ENCODE results near the gene MSANTD2. TPM values are rescaled to one million over a fixed set of nuclear protein-coding genes. Genes with fewer than 3 reads are reported as not detected.

MSANTD2 gene
- total RNA-seq, 4 donors from 2014 or later = 5.2 to 16.4 (median 6.7) TPM

DNA sequence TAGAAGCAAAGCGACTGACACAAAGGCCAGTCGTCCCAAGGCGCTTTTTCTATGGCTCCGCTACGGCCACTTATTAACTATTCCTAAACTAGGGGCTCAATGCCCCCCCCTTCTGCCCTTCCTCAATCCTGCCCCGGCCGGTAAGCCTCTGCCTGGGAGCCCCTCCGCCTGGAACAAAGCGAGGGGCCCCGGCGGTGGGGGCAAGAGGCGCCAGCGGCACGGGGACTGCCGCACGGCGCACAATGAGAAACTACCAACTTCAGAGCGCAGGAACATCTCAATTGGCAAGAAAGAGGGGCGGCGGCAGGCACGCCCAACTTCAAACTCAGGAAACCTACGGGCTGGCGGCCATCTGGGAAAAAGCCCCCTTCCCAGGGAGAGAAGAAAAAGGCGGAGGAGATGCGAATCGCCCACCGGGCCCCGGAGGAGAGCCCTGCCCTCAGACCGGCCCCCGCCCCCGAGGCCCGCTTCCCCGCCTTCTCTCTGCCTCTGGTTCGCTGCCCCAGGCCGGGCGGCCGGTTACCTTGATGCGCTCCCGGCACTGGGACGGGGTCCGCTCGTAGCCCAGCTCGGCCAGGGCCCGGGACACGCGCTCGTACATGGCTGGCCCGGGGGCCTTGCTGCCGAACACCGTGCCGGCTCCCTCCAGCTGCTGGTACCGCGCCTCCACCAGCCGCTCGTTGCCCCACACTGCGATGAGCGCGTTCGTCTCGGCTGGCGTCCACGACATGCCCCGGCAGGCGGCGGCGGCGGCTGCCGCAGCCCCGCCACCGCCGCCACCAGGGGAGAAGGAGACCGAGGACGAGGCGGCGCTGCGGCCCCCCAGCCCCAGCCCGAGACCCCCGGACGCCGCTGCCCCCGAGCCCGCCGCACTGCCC, 619 bp downstream of the MSANTD2 start:
- TF ChIP-seq, protein P1, sequence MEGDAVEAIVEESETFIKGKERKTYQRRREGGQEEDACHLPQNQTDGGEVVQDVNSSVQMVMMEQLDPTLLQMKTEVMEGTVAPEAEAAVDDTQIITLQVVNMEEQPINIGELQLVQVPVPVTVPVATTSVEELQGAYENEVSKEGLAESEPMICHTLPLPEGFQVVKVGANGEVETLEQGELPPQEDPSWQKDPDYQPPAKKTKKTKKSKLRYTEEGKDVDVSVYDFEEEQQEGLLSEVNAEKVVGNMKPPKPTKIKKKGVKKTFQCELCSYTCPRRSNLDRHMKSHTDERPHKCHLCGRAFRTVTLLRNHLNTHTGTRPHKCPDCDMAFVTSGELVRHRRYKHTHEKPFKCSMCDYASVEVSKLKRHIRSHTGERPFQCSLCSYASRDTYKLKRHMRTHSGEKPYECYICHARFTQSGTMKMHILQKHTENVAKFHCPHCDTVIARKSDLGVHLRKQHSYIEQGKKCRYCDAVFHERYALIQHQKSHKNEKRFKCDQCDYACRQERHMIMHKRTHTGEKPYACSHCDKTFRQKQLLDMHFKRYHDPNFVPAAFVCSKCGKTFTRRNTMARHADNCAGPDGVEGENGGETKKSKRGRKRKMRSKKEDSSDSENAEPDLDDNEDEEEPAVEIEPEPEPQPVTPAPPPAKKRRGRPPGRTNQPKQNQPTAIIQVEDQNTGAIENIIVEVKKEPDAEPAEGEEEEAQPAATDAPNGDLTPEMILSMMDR (IDR thresholded peaks at IDR 0.05) = no peak
- TF ChIP-seq POLR2A (IDR thresholded peaks at IDR 0.05) = no peak
- Histone ChIP-seq H3K4me1 (peaks cover 13 to 45% (median 20%) of the 10 kb centered on the region in 3 donors), H3K36me3 (no peaks in the 10 kb centered on the region), H3K27ac (peak overlapping the region; percentile 95 to 99 (median 98)), H3K27me3 (no peaks in the 10 kb centered on the region), H3K9me3 (no peaks in the 10 kb centered on the region), H3K4me3 (peak overlapping the region; percentile 88 to 99 (median 94))
- intact Hi-C loops (cut with DNase I) = no loop called here
- 0 to 1% methylated on average over 5 to 15 of the region's 83 CpGs for WGBS, 2 donors
- DNase-seq = no peak

DNA sequence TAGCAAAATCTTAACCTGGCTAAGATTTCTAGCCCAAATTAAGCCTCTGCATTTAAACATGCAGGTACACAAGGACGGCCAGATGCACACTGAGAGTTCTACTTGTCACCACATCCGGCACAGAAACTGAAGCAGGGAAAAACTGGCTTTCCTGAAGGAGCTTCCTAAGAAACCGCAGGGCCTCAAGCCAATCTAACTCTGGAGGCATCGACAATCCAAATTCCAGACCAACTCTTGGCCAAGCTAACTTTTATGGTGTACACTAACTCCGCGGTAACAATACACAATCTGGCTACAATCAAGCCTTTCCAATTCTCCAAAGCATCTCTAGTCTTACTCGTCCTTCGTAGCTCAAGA, 1.2 kb downstream of the MSANTD2 start:
- DNase-seq = no peak
- no peaks in the 10 kb centered on the region for H3K9me3 ChIP-seq
- peaks cover 13 to 46% (median 20%) of the 10 kb centered on the region in 3 donors for H3K4me1 ChIP-seq
- no peaks in the 10 kb centered on the region for H3K36me3 ChIP-seq
- peak overlapping the region; percentile 95 to 99 (median 98) for H3K27ac ChIP-seq
- TF ChIP-seq POLR2A (IDR thresholded peaks at IDR 0.05) = no peak
- TF ChIP-seq, protein P1 (IDR thresholded peaks at IDR 0.05) = no peak
- 0 to 1% methylated on average over 8 of the region's 8 CpGs for WGBS, 2 donors
- H3K27me3 ChIP-seq = no peaks in the 10 kb centered on the region
- peak overlapping the region; percentile 88 to 99 (median 94) for H3K4me3 ChIP-seq
- intact Hi-C loops (cut with DNase I) = no loop called here

GRCh38 chr11:124796312-124796711, 3.9 kb downstream of the MSANTD2 start:
- Histone ChIP-seq H3K4me3 (no peak overlapping the region), H3K9me3 (no peaks in the 10 kb centered on the region), H3K27ac (no peak overlapping the region), H3K4me1 (peaks cover 10 to 47% (median 15%) of the 10 kb centered on the region in 3 donors), H3K36me3 (no peaks in the 10 kb centered on the region), H3K27me3 (no peaks in the 10 kb centered on the region)
- WGBS, 2 donors = 87 to 89% methylated on average over 3 of the region's 3 CpGs
- TF ChIP-seq, protein P1 (IDR thresholded peaks at IDR 0.05) = no peak
- TF ChIP-seq POLR2A (IDR thresholded peaks at IDR 0.05) = no peak
- intact Hi-C loops (cut with DNase I) = no loop called here
- DNase-seq = no peak

DNA sequence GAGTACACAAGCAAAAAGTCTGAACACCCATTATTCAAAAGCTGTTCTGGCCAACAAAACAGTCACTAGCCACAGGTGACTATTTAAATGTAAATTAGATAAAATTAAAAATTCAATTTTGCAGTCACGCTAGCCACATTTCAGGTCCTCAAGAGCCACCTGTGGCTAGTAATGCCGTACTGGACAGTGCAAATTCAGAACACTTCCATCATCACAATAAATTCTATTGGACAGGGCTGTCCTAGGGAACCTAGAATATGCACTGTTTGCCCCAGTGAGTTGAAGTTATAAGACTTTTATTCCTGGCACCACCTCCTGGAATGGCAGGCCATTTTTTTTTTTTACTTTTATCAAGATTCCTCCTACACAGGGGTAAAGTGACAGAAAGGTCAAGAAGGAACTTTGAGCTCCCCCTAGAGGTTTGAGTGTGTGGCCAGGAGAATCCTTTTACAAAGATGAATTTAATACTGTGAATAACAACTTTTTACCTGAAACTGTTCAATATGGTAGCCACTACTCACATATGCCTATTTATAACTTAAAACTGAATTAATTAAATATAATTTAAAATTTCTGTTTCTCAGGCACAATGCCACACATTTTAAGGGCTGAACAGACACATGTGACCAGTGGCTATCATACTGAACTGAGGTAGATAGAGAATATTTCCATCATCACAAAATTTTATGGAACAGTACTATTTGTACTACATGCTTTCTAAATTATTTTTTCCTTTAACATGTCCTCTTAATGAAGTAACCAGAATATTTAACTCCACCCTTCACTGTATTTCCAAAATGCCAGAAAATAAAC, 6.5 kb downstream of the MSANTD2 start:
- DNase-seq = no peak
- Histone ChIP-seq H3K36me3 (no peaks in the 10 kb centered on the region), H3K4me1 (peaks cover under 1 to 31% (median 4%) of the 10 kb centered on the region in 3 donors), H3K9me3 (no peaks in the 10 kb centered on the region), H3K4me3 (no peak overlapping the region), H3K27ac (no peak overlapping the region), H3K27me3 (no peaks in the 10 kb centered on the region)
- intact Hi-C loops (cut with DNase I) = no loop called here
- no peak for TF ChIP-seq POLR2A (IDR thresholded peaks at IDR 0.05)
- TF ChIP-seq, protein P1 (IDR thresholded peaks at IDR 0.05) = peak; percentile 23 to 71 (median 43)
- WGBS, 2 donors = 77 to 81% methylated on average over 2 of the region's 2 CpGs

Measured in esophagus squamous epithelium (tissue), 5 donors.